Activated CD4-positive, CD25-positive, alpha-beta regulatory T cell (primary cell): Measurements from ENCODE around the gene TRPC1.
"Not testable (repeated sequence)": the region's sequence is repeated elsewhere in the genome, so short reads cannot be mapped to it uniquely, and the experiment has no call there.

Source experiments
- DNase-seq, 4 experiments: peaks; one replicate each; lab custom pipeline; 2025; lab: John Stamatoyannopoulos, UW

Gene TRPC1

GRCh38 chr3:142752605-142753004 is 28.8 kb downstream of the TRPC1 start:
- DNase-seq, result not testable (repeated sequence)

GRCh38 chr3:142754494-142754893 is 30.7 kb downstream of the TRPC1 start:
- no peak for DNase-seq

- no peak for DNase-seq
Measured at GRCh38 chr3:142768338-142768737, 44.5 kb downstream of the TRPC1 start.

DNA sequence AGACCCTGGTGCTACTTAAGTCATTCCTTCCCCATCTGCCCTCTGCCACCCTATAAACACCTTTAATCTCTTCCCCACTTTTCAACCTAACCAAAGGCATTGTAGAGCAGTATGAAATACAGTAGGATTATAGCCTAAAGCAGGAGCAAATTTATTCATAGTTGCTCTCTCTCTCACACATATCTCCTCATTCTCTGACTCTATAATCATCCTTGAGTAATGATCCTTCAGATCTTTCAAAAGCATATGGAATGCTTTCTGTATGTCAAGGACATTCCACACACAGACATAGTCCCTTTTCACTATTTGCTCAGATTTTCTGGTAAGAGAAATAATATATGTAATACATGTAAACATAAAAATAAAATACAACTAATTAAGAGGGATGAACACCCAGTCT is 54.1 kb downstream of the TRPC1 start:
- DNase-seq, result no peak

GRCh38 chr3:142778541-142778940 is 54.7 kb downstream of the TRPC1 start:
- DNase-seq, result no peak

DNA sequence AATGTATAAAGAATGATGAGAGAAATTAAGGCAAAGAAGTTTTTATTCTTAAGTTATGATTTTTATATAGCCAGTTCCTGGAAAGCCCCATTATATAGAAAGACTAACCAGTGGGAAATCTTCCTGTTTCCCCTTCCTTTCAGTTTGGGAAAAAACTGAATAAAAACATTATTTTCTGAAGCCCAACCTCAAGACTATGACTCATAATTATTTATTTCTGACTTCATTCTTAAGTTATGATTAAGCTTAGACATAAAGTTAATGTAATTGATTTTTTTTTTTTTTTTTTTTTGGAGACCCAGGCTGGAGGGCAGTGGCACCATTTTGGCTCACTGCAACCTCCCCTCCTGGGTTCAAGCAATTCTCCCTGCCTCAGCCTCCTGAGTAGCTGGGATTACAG is 55.8 kb downstream of the TRPC1 start:
- no peak for DNase-seq

DNA sequence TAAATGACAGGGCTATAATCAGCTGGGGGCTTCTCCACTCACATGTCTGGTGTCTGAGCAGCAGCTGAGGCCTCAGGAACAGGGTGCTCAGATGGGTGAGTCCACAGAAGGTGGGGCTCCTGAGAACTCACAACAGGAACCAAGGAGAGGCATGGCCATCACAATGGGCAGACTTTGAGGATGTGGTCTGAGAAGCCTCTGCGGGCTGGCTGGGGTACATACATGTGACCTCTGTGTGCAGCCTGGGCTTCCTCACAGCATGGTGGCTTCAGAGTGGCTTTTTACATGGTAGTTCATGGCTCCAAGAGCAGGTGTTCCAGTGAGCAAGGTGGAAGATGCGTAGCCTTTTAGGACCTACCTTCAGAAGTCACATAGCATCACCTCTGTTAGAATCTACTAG is 58.8 kb downstream of the TRPC1 start:
- DNase-seq, result no peak

DNA sequence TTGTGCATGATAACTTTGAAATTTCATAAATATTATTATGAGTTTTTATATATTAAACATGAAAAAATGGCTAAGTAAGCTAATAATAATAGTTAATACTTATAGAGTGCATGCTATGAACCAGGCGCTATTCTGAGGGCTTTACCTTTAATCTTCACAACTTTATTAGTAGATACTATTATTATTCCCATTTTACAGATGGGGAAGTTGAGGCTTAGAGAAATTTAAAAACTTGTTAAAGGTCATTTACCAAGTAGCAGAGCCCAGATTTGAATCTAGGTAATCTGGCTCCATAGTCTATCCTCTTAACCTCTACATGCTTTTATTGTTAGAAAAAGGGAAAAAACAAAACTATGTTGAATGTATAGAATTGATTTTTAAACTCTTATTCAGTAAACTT is 60.4 kb downstream of the TRPC1 start:
- DNase-seq, result no peak

GRCh38 chr3:142785996-142786395 is 62.2 kb downstream of the TRPC1 start:
- DNase-seq, result no peak

DNA sequence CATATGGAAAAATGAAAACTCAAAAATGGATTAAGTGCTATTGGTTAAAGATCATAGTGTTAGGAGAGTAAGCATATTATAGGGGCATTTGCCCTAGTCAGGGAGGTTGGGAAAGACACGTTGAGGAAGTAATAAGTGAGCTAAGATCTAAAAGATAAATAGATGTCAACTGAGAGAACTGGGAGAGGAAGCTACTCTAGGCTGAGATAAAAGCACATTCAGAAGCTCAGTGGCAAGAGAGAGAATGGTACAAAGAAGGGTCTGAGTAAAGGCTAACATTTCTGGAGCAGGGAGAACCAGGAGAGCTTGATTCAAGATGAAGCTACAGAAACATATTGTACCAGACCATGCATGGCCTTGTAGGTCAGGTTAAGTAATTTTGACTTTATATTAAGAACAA is 63.9 kb downstream of the TRPC1 start:
- DNase-seq, result no peak

GRCh38 chr3:142794508-142794907 is 70.7 kb downstream of the TRPC1 start:
- no peak for DNase-seq

GRCh38 chr3:142795332-142795731 is 71.5 kb downstream of the TRPC1 start:
- no peak for DNase-seq

DNA sequence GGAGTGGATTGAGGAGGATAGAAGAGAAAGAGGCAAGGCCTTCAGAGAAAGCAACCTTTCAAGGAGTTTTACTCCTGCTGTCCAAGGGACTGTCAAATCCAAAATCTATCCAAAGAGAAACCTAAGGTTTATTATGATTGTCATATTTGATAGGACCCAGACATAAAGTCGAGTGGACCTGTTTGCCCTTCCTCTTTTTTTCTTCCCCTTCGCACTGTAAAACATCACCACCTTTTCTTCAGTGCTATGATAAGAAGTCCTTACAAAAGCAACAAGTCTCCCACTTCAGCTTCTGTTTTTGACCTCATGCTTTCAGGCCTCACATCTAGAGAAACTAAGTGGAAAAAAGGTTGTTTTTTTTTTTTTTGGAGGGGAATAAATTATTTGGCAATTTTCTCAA is 73.0 kb downstream of the TRPC1 start:
- no peak for DNase-seq

GRCh38 chr3:142801746-142802145 is 77.9 kb downstream of the TRPC1 start:
- no peak for DNase-seq

DNA sequence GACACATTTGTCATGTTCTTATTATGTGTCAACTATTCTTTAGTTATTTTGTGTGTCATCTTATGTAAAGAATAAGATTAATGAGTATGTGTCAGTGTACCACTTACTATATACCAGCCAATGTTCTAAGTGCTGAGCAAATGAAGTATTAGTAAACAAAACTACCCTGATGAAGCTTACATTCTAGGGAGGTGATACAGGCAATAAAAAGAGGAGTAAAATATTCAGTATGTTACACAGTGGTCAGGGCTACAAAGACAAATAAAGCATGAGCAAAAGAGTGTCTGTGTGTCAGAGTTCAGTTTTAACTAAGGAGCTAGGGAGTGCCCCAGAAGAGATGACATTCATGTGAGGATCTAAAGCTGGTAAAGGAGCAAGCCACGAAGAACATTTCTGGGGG is 79.1 kb downstream of the TRPC1 start:
- DNase-seq, result no peak

DNA sequence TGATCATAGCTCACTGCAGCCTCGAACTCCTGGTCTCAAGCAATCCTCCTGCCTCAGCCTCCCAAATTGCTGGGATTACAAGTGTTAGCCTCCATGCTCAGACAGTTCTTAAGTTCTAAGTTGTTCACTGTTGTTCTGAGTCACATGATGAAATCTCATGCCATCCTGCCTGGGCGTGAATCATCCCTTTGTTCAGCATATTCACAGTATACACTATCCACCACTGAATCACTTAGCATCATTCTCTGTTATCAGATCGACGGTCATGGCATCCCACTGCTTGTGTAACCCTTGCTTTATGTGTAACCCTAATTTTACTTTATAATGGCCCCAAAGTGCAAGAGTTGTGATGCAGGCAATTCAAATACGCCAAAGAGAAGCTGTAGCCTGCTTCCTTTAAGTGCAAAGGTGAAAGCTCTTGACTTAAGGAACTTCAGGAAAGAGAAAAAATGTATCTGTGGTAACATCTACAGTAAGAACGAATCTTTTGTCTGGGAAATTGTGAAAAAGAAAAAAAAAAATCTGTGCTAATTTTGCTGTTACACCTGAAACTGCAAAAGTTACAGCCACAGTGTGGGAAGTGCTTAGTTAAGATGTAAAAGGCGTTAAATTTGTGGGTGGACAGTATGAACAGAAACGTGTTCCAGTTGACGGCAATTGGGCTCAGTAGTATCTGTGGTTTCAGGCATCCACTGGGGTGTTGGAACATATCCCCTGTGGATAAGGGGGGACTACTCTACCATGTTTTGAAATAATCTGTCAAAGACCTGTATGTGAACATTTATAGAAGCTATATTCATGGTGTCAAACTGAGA is 84.5 kb downstream of the TRPC1 start:
- no peak for DNase-seq

DNA sequence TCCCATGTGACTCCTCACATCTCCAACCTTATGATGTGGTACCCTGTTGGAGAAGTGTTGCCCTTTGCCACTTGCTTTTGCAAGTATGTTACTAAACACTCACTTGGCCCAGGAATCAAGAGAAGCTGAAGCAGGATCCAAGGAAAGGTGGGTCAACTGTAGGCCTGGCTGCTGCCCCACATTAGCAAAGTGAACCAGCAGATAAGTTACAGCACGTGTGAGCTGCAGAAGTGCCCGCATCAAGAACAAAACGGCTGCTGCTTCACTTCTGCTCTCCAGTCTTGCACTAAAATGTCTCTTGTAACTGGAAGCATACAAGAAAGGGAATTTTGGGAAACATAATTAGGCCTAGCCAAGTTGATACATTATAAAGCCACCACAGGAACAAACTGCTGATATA is 85.4 kb downstream of the TRPC1 start:
- no peak for DNase-seq

DNA sequence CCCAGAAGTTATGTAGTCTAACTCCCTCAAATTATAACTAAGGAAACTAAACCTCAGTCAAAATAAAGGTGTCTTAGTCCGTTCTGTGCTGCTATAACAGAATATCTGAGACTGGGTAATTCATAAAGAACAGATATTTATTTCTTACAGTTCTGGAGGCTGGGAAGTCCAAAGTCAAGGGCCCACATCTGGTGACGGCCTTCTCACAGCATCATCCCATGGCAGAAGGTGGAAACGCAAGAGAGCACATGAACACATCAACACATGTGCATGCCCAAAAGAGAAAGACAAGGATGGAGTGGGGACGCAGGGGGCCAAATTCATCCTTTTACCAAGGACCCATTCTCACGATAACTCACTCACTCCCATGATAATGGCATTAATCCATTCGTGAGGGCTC is 92.0 kb downstream of the TRPC1 start:
- DNase-seq, result no peak

DNA sequence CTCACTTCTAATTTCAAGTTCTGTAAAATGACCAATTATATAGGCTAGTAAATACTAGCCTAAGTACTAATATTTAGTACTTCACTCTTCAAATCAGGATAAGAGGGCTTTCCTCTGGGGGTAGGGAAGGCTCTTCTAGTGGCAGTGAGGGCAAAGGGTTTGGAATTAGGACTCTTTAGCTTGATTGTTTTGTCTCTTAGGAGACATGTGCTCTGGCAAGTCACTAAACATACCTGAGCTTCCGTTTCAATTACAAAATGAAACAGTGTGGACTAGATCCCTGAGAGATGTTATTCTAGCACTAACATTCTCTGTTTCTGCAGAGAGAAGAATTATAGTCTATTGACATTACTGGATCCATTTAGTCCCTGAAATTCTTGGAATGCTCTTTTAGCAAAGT is 93.5 kb downstream of the TRPC1 start:
- DNase-seq, result no peak

GRCh38 chr3:142817897-142818296 is 94.1 kb downstream of the TRPC1 start:
- DNase-seq, result no peak

DNA sequence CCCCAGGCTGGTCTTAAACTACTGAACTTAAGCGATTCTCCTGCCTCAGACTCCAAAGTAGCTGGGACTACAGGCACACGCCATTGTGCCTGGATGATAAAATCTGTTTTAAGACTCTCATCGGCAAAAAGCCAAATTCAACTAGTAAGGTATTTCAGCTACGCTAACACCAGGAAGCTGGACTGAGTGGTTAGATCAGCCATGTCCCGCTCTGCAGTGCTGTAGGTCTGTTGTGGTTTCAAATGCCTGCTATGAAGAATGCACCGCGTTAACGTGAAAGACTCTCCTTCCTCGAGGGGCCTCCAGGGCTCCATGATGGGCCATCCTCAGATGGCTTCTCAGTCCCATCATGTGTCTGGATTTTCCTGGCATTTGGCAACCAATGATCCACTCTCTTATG is 94.8 kb downstream of the TRPC1 start:
- no peak for DNase-seq

- DNase-seq, result no peak
Measured at GRCh38 chr3:142819179-142819578, 95.3 kb downstream of the TRPC1 start.

GRCh38 chr3:142828703-142829305 is 105.0 kb downstream of the TRPC1 start:
- DNase-seq, result peak; percentile 2 to 44 (median 6)

DNA sequence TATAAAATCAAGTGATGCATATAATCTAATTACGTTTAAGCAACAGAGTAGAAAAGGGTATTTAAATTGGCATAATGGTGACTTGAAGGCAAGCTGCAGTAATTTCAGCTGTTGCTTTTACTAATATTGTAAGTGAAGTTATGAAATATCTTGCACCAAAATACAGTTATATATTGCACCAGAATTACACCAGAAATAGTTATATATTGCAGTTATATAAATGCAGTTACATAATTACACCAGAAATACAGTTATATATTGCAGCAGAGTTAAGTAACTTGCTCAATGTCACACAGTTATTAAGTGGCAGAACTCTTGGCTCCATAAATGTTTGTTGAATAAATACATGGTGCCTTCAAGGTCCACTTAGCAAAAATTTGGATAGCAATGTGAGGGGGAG is 113.7 kb downstream of the TRPC1 start:
- DNase-seq, result no peak
